ELR (cell line): ENCODE data around the gene LRFN3.
"Not testable (repeated sequence)": the region's sequence is repeated elsewhere in the genome, so short reads cannot be mapped to it uniquely, and the experiment has no call there.

Experiments
- DNase-seq: peaks from one replicate; pipeline ENCODE4 v3.0.0-alpha.2; 2015; ENCODE audit warnings: low read depth

Gene LRFN3

DNA sequence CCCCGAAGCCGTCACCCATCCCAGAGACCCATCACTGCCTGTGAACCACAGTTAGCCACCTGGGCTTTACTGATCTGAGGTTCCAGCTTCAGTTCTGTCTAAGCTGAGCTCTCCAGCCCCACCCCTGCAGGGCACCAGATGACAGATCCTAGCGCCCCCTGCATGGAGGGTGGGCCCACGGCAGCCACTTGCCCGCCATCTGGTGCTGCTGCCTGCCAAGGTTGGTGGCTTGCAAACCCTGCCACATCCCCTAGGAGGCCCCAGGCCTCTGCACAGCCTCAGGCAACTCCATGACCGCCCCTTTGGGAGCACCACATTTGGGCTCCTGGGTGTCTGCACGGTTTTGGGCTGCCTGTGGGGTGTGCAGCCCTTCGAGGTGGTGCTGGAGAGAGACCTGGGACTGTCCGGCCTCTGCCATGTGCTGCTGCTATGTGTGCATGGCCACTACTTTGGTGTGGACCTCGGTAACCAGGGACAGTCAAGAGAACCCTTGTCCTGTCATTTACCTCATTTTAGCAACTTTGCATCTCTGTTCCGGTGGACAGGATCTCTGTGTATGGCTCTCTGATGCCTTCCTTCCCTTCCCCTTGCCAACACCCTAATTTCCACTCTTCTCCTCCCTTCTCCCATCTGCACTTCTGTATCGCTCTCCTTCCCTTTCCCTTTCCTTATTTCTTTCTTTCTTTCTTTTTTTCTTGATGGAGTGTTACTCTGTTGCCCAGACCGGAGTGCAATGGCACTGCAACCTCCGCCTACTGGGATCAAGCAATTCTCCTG is 41.5 kb downstream of the LRFN3 start:
- DNase-seq, result peak; percentile 21

DNA sequence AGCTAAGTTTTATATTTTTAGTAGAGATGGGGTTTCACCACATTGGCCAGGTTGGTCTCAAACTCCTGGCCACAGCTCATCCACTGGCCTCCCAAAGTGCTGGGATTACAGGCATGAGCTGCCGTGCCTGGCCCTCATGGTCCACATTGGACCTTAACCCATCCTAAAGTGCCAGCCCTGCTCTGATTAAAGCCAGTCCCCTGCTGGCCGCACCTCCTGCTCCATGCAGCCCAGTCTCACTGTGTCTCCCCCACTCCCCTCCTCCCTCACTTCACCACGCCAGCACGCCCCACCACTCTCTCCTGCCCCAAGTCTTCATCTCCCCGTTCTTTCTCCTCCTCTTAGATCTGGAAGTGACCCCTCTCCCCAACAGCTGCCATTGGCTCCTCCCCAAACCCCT is 42.1 kb downstream of the LRFN3 start:
- DNase-seq, result no peak

GRCh38 chr19:35978832-35979365 is 42.7 kb downstream of the LRFN3 start:
- no peak for DNase-seq

DNA sequence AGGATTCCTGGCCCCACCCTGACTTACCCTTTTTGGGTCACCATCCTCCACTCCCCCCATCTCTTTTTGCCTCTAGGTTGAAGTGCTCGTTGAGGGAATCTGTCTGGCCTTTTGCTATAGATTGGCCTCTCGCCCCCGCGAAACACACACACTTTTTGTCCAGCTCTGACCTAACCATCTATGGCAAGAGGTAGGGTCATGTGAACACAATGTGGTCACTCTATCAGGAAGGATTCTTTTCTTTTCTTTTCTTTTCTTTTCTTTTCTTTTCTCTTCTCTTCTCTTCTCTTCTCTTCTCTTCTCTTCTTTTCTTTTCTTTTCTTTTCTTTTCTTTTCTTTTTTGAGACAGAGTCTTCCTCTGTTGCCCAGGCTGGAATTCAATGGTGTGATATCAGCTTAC is 44.8 kb downstream of the LRFN3 start:
- DNase-seq, result not testable (repeated sequence)

GRCh38 chr19:35983177-35983576 is 47.0 kb downstream of the LRFN3 start:
- no peak for DNase-seq

DNA sequence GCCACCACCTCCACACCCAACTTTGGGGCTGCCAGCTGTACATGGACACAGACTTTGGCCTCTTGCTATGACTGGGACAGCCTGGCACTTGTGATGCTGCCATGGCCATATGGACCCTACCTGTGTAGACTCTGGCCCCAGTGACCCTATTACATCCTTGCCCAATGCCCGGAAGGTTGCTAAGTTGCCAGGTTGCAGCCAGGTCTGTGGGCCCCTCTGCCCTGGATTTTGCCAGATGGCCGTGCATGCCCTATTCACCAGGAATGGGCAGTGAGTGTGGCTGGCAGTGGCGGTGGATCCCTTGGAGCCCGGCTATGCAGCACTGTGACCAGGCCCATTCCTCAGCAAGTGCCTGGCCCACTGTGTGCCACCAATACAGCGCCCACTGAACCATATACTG is 49.9 kb downstream of the LRFN3 start:
- no peak for DNase-seq

GRCh38 chr19:35986664-35987570 is 50.7 kb downstream of the LRFN3 start:
- no peak for DNase-seq

- no peak for DNase-seq
Measured at GRCh38 chr19:35987571-35987896, 51.4 kb downstream of the LRFN3 start.

DNA sequence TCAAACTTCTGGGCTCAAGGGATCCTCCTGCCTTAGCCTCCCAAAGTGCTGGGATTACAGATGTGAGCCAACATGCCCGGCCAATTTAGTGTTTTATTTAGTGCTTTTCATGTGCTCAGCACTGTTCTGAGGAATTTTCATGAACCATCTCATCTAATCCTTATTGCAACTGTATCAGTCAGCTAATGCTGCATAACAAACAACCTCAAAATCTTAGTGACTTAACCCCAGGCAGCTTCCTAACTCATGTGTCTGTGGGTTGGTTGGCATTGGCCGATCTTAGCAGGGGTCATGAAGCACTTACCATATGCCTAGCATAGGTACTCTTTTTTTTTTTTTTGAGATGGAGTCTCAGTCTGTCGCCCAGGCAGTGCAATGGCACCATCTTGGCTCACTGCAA is 52.6 kb downstream of the LRFN3 start:
- DNase-seq, result no peak

DNA sequence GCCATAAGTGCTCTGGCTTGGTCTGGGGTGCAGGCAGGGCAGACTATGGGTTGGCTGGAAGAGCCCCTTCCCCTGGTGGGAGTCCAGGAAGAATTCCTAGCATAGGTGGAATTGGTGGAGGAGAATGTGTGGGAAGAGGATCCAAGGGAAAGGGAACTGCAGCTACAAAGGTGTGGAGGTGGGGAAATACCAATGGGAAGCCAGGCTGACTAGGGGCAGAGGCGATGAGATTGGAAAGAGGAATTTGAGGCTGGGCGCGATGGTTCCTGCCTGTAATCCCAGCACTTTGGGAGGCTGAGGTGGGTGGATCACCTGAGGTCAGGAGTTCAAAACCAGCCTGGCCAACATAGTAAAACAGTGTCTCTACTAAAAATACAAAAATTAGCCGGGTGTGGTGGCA is 54.0 kb downstream of the LRFN3 start:
- DNase-seq, result no peak

DNA sequence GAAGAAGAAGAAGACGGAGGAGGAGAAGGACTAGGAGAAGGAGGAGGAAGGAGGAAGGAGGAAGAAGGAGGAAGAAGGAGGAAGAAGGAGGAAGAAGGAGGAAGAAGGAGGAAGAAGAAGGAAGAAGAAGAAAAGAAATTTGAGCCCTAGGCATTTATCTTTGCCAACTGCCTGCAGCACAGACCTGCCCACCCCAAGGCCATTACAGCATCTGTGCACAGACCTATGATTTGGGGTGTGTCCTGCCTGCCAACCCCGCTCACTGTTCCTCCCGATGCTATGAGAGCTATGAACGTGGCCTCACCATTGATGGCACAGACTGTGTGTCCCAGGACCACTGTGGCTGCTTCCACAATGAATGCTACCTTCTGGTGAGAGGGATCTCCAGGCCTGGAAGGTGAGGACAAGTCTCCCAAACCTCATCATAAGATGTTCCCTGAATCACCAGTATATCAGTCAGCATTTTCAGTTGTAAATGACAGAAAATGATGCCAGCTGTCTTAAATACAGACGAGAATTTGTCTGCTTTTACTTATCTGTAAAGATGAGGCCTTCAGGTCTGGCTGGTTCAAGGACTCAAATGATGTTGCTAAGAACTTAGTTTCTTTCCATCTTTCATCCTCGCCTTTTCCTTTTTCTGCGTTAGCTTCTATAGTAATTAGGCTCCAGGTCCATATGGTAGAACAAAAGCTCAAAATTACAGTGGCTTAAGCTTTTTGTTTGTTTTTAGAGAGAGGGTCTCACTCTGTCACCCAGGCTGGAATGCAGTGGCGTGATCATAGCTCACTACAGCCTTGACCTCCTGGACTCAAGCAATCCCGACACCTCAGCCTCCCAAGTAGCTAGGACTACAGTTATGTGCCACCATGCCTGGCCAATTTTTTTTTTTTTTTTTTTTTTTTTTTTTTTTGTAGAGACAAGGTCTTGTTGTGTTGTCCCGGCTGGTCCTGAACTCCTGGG is 54.9 kb downstream of the LRFN3 start:
- DNase-seq, result no peak

- DNase-seq, result no peak
Measured at GRCh38 chr19:35991731-35992450, 55.7 kb downstream of the LRFN3 start.

GRCh38 chr19:35992907-35993765 is 57.0 kb downstream of the LRFN3 start:
- DNase-seq, result no peak

DNA sequence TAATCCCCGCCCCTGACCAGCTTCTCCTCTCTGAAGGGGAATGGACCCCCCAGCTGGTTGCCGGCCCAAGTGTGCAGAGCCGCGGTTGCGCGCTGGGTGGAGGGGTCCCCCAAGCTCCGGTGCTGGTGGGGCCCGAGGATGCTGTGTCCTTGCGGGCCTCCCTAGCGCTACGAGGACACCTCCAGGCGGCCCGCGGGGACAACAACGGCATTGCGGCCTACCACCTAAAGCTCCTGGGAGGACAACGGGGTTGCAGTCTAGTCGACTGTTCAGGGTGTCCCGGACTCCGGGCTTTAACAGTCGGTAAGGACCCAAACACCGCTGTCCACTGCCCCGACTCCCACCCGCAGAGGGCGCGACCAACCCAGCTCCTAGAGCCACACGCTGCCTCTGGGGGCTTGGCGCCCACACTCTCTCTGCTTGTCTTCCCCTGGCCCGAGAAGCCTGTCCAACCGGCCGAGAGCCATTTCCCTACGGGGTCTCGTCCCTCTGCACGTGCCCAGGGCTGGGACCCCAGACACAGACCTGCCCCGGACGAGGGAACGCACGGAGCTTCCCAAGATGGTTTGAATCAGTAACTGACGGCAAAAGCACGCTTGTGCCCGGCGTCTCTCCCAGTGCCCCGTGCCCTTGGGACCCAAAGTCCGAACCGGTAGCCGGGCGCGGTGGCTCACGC is 57.9 kb downstream of the LRFN3 start:
- peak; percentile 13 for DNase-seq
